Lung (tissue), 12 donors: ENCODE data around the gene SPOCD1. TPM values are rescaled to one million over a fixed set of nuclear protein-coding genes. Genes with fewer than 3 reads are reported as not detected.

Experiments
- ATAC-seq: fragments of 200-7000 bp; cut with Tn5 transposase; one replicate; pipeline ENCODE4 v1.9.1; 2020; ENCODE audit warnings: moderate number of reproducible peaks; ENCODE audit not compliant: insufficient read depth, low FRiP score
- DNase-seq, 3 donors: peaks; one replicate each; pipeline ENCODE4 v3.0.0-alpha.2; 2013 to 2017
- H3K27ac ChIP-seq, 2 donors: one replicate each; pipeline ENCODE4 v1.5.1; 2013; ENCODE audit warnings: mild to moderate bottlenecking in 2 of 2, moderate library complexity in 2 of 2, control low read depth in 1 of 2, inconsistent platforms in 1 of 2, low read depth in 1 of 2, low read length in 1 of 2
- H3K27me3 ChIP-seq, 3 donors: one replicate each; pipeline ENCODE4 v1.5.1; 2013; ENCODE audit warnings: low read length in 2 of 3; ENCODE audit not compliant: control insufficient read depth in 3 of 3, insufficient read depth in 3 of 3
- H3K36me3 ChIP-seq, 4 donors: one replicate each; pipeline ENCODE4 v1.5.1; 2013; ENCODE audit warnings: low read length in 4 of 4, mild to moderate bottlenecking in 1 of 4, moderate library complexity in 1 of 4; ENCODE audit not compliant: control insufficient read depth in 4 of 4, insufficient read depth in 4 of 4
- H3K4me1 ChIP-seq, 5 donors: one replicate each; pipeline ENCODE4 v1.5.1; 2013; ENCODE audit warnings: low read length in 5 of 5, mild to moderate bottlenecking in 2 of 5, moderate library complexity in 1 of 5; ENCODE audit not compliant: control insufficient read depth in 5 of 5, insufficient read depth in 5 of 5
- H3K4me3 ChIP-seq: one replicate; pipeline ENCODE4 v1.5.1; 2013; ENCODE audit warnings: mild to moderate bottlenecking, control low read depth, moderate library complexity
- H3K9ac ChIP-seq, 2 donors: one replicate each; pipeline ENCODE4 v1.5.1; 2013; ENCODE audit warnings: low read length in 2 of 2, control low read depth in 1 of 2; ENCODE audit not compliant: insufficient read depth in 1 of 2
- H3K9me3 ChIP-seq, 4 donors: one replicate each; pipeline ENCODE4 v1.5.1; 2013; ENCODE audit warnings: low read length in 3 of 4, mild to moderate bottlenecking in 1 of 4, moderate library complexity in 1 of 4; ENCODE audit not compliant: control insufficient read depth in 4 of 4, insufficient read depth in 3 of 4
- WGBS, 2 donors: extraction: QIAGEN DNeasy Blood & Tissue Kit; methylation state at CpG; one replicate each; pipeline ENCODE4 v1.1.7; 2013; 5-methylcytosine and 5-hydroxymethylcytosine counted together
- polyA plus RNA-seq, 2 donors: library from polyadenylated mRNA; stranded (reverse); fragments of 200-250 nt; gene quantifications; one replicate each; pipeline ENCODE4 v1.2.1, GENCODE V29; 2013
- total RNA-seq, 2 donors: library from RNA; depleted of rRNA in 1 of 2; stranded (reverse); fragments of >200 nt in 1 of 2; gene quantifications; one replicate each; pipeline ENCODE4 v1.2.1, GENCODE V29; 2014 to 2021
- TF ChIP-seq, protein P1 (sequence below): IDR thresholded peaks from 2 replicates; pipeline ENCODE4 v1.5.1; 2012; ENCODE audit warnings: mild to moderate bottlenecking; ENCODE audit errors: control extremely low read depth, extremely low read depth
- donor health status: control.
- donor health status: control.
- donor health status: Bipolar disorder and iron deficiency.
- donor health status: healthy.
- donor health status: DM: yes; HTN: yes; CAD: no.

The SPOCD1 gene
- total and polyA plus RNA-seq, 4 donors, result 0.51 to 15.7 (median 8.4) TPM

- TF ChIP-seq, protein P1, sequence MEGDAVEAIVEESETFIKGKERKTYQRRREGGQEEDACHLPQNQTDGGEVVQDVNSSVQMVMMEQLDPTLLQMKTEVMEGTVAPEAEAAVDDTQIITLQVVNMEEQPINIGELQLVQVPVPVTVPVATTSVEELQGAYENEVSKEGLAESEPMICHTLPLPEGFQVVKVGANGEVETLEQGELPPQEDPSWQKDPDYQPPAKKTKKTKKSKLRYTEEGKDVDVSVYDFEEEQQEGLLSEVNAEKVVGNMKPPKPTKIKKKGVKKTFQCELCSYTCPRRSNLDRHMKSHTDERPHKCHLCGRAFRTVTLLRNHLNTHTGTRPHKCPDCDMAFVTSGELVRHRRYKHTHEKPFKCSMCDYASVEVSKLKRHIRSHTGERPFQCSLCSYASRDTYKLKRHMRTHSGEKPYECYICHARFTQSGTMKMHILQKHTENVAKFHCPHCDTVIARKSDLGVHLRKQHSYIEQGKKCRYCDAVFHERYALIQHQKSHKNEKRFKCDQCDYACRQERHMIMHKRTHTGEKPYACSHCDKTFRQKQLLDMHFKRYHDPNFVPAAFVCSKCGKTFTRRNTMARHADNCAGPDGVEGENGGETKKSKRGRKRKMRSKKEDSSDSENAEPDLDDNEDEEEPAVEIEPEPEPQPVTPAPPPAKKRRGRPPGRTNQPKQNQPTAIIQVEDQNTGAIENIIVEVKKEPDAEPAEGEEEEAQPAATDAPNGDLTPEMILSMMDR, result no peak
- Histone ChIP-seq H3K27ac (no peak overlapping the region), H3K4me3 (no peak overlapping the region), H3K27me3 (peaks cover 0 to 16% (median 3%) of the 10 kb centered on the region in 3 donors), H3K4me1 (peaks cover 0 to 42% (median 13%) of the 10 kb centered on the region in 5 donors), H3K9me3 (no peaks in the 10 kb centered on the region), H3K36me3 (no peaks in the 10 kb centered on the region), H3K9ac (no peak overlapping the region)
- no peak for ATAC-seq
- 78 to 87% methylated on average over 10 of the region's 10 CpGs for WGBS, 2 donors
- no peak for DNase-seq
These were observed 56.4 kb downstream of the SPOCD1 start for GRCh38 chr1:31759298-31760023.

DNA sequence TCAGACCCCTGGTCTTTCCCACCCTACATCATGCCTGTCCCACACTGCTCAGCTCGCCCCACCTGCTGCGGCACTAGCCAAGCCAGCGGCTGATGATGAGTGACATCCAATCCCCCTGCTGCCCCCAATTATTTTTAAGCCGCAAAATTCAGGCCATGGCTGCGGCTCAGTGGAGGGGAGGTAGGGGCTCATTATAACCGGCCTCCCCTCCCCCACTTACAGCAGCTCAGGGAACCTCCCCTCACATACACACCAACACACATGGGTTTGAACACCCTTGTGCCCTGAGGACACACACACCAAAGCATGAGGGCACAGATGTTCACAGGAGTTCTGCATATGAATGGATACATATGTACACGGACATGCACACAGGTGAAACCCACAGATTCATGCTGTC, 57.0 kb downstream of the SPOCD1 start:
- 91 to 93% methylated on average over 7 of the region's 7 CpGs for WGBS, 2 donors
- no peak overlapping the region for H3K4me3 ChIP-seq
- H3K27ac ChIP-seq, result no peak overlapping the region
- H3K27me3 ChIP-seq, result peaks cover 0 to 16% (median 3%) of the 10 kb centered on the region in 3 donors
- H3K36me3 ChIP-seq, result no peaks in the 10 kb centered on the region
- TF ChIP-seq, protein P1, result no peak
- peaks cover 0 to 47% (median 13%) of the 10 kb centered on the region in 5 donors for H3K4me1 ChIP-seq
- DNase-seq, result no peak
- H3K9ac ChIP-seq, result no peak overlapping the region
- no peaks in the 10 kb centered on the region for H3K9me3 ChIP-seq
- ATAC-seq, result no peak

DNA sequence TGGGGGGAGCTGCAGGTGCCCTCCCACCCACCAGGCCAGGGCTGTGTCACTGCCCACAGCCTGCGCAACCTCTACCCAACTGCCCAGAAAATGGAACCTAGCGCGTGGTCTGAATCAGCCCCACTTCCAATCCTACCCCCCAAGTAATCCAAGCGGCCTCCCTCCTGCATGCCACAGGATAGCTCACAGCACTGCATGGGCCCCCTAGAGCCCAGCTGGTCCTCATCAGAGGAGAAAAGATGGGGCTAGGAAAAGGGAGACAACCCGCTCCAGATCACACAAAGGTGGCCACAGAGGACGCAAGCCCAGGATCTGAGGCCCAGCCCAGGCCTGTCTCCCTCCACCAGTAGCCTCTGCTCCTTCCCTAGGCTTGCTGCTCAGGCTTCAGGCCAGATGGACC, 57.8 kb downstream of the SPOCD1 start:
- DNase-seq (no peak), ATAC-seq (no peak)
- 92 to 95% methylated on average over 6 of the region's 6 CpGs for WGBS, 2 donors
- H3K9ac ChIP-seq, result no peak overlapping the region
- no peak overlapping the region for H3K4me3 ChIP-seq
- peaks cover 0 to 55% (median 20%) of the 10 kb centered on the region in 5 donors for H3K4me1 ChIP-seq
- TF ChIP-seq, protein P1, result no peak
- H3K9me3 ChIP-seq, result no peaks in the 10 kb centered on the region
- no peak overlapping the region for H3K27ac ChIP-seq
- H3K36me3 ChIP-seq, result no peaks in the 10 kb centered on the region
- H3K27me3 ChIP-seq, result peaks cover 0 to 10% (median 3%) of the 10 kb centered on the region in 3 donors
